ENCODE data around the gene GPR180.
"Not testable (repeated sequence)": the region's sequence is repeated elsewhere in the genome, so short reads cannot be mapped to it uniquely, and the experiment has no call there.

Gene GPR180

DNA sequence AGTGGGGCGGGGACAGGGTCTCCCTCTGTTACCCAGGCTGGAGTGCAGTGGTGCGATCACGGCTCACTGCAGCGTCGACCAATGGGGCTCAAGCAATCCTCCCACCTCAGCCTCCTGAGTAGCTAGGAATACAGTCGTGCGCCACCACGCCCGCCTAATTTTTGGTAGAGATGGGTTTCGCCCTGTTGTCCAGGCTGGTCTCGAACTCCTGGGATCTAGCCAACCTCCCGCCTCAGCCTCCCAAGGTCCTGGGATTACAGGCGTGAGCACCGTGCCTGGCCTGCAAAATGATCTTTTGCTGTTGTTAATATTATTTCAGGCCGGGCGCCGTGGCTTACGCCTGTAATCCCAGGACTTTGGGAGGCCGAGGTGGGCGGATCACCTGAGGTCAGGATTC lies 5.1 kb upstream of the GPR180 start:
- no peak for DNase-seq (ENCODE audit: low spot score)

DNA sequence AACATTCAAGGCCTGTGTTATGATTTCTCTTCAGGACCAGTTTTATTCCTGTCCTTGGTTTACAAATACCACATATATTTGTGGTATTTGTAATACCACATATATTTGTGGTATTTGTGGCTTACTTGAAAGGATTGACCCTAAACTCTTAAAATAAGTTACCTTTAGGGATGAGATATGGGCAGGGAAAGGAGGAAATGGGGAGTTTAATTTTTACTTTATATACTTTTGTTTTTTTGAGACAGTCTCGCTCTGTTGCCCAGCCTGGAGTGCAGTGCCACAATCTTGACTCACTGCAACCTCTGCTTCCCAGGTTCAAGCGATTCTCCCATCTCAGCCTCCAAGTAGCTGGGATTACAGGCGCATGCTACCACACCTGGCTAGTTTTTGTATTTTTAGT lies 3.4 kb upstream of the GPR180 start:
- DNase-seq (ENCODE audit: low spot score) = no peak

DNA sequence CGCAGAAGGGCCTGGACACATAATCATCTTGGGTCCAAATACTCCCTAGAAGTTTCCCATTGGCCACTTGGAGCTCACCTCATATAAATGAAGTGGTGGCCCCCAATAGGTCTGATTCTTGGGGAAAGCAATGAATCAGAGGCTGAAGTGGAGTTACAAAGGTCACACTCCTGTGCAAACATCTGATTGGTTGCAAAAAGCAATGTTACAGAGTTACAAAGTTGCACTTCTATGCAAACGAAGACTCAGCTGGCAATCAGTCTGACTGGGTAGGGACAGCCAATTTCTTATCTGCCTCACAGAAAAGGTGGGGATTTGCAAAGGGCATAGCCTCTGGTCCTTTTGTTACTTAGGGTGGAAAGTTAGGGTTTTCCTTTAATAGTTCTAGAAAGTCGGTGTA lies 1.8 kb upstream of the GPR180 start:
- no peak for DNase-seq (ENCODE audit: low spot score)

DNA sequence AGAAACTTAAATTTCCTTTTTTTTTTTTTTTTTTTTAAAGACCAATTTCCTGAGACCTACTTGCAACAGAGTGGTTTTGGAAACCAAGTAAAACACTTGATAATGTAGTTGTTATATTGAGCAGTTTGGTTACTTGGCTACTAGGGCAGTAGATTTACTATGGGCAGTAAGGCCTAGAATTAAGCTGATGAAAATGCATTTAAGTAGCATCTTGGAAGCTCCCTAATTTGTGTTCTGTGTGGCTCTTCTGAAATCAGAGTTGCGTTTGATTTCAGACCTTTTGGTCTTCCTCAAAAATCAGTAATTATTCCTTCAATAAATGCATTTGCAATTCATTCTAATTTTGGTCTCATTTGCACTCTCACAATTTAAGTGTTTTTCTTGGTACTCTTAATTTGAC lies 810 bp downstream of the GPR180 start:
- DNase-seq (ENCODE audit: low spot score) = no peak

DNA sequence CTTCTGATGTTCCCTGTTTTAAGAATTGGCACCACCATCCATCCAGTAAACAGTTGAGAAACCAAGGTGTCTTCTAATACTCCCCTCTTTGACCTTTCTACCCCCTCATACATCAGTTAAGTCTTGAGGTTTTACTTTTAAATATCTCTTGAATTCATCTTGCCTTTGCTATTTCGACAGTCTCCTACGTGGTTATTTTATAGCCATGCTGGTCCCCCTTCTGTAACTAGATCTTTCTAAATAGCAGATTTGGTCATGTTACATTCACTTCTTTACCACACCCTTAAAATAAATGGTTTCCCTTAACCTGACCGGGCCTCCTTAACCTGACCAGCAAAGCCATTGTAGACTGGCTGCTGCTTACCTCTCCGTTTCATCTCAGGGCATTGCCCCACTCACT lies 5.4 kb downstream of the GPR180 start:
- DNase-seq (ENCODE audit: low spot score) = no peak

DNA sequence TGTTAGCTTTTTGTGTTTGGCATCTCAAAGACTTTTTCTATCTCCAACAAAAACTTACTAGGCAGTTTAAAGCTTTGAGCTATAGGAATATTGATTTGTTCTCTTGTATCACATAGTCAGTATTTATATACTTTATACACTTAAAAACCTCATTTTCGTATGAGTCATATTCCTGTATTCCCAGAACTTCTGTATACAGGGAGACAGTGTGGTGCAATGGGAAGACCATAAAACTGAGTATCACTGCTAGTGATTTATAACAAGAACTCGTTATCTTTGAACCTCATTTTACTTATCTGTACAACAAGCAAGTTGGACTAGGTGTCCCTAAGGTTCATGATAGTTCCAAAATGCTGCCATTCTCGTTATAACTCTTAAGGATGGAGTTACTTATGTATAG lies 6.3 kb downstream of the GPR180 start:
- DNase-seq (ENCODE audit: low spot score) = no peak

DNA sequence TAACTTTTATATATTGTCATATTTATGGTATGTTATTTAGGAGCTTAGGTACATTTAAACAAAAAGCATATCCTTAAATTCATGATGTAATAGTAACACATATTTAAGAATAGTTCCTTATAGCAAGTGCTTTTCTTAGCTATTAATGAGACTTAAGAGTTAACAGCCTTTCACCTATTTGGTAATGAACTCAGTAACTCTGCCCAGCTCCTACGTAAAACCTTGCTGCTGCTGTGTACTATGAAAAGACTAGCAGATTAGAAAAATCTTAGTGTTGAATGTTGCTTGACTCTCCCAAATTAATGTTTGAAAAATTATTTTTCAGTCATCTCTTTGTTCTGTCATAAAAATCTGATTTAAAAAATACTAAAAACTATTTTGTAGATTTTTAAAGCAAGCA lies 6.9 kb downstream of the GPR180 start:
- no peak for DNase-seq (ENCODE audit: low spot score)

DNA sequence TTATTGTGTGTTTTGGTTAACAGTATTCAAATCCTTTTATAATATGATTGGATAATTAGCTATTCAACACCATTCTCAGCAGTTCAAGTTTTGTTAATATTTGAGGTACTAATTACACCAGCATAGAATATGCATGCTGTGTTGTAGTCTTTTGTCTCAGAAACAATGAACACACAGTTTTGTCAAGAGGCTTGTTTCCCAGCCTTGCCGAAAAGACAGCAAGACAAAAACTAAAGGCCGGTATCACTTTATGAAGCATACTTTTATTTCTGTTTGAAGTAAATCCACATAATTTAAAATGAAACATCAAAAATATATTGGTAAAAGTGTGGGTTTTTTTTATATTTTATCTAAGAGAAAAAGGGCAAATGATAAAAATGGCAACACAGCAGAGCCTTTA lies 7.5 kb downstream of the GPR180 start:
- no peak for DNase-seq (ENCODE audit: low spot score)

DNA sequence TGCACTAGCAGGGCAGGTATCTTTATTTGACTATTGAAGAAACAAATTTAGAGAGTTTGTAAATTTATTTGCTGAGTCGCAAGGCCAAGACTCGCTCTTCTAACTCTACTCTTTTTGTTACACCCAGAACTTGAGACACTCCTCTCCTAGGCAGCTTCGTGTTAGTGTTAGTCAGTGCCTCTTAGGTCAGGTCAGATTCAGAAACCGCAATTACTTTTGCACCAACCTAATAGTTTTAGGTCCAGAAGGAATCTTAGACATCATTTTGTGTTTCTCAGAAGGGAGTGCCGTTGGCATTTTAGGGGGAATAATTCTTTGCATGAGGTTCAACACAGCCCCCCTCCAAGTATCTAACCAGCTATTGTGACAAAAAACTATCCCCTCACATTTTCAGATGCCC lies 8.8 kb downstream of the GPR180 start:
- no peak for DNase-seq (ENCODE audit: low spot score)

DNA sequence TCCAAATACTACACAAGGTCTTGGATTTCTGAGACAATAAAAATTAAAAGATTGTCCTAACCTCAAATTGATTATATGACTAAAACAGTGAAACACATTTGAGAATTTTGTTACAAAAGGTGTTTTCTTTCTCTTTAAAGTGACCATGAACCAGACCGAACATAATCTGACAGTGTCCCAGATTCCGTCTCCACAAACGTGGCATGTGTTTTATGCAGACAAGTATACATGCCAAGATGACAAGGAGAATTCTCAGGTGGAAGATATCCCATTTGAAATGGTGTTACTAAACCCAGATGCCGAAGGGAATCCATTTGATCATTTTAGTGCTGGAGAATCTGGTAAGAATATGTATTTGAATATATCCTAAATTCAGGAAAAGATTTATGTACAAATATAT lies 10.4 kb downstream of the GPR180 start:
- no peak for DNase-seq (ENCODE audit: low spot score)

DNA sequence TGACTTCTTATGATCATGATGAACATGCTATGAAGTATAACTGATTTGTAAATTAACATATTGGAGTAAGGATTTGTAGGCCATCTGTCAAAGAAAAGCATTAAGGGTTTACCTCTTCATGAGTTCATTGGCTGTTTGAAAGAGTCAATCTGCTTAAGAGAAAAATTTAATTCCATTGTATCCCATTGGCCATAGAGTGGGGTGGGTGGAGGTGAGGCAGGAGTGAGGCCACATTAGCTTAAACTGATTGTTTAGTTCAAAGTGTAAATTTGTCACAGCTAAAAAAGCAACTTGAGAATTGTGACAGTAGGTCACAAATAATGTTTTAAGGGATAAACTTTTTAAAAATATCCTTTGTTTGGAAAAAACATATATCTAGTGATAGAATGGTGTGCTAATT lies 11.4 kb downstream of the GPR180 start:
- DNase-seq (ENCODE audit: low spot score) = peak; percentile 68

DNA sequence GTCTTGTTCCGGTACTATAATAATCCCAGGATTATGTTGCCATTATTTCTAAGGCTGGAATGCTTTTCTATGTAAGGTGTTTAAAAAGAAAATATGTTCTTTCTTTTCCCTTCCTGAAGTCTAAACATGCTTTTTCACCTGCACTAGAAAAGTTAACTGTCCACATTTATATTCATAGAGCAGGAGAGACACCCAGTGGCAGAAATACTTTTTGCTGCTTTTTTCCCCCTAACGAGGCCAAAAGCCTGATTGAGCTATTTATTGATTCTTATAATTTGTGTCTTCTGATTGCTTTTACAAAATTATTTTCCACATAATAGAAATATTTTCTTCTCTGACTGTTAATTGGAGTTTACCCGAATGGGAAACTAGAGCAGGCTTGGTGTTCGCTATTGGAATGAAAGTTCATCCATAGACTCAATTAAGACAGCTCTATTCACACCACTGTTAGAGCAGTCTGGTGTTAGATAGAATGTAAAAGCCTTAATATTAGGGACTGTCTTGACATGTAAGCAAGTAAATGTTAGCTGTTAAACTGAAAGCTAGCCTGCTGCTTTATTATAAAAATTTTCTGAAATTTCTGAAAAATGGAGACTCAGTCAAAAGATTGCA lies 15.8 kb downstream of the GPR180 start:
- no peak for DNase-seq (ENCODE audit: low spot score)

DNA sequence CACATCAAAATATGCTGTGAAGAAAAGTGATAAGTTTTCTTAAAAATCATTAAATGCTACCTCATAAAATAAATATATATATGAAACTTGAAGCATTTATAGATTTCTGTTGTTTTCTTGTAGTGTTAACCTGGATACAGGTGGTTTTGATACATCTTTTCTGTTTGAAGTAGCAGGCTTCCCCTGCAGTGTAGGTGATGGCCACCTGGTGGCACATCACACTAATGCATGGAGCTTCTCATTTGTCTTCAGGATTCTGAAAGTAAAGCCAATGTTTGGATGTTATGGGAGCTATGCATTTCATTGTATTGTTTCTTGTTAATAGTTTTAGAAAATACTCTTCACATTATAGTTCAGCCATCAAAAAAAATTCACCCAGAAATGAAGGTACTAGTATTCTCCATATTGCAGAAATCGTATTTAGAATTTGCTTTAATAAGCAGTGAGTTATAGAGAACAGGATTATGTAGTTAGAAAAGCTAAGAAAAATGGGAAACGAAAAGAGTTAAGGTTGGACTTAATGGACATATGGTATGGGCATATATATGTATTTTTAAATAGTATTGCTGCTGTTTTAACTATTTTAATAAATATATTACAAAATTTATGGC lies 18.7 kb downstream of the GPR180 start:
- DNase-seq (ENCODE audit: low spot score) = peak; percentile 62

DNA sequence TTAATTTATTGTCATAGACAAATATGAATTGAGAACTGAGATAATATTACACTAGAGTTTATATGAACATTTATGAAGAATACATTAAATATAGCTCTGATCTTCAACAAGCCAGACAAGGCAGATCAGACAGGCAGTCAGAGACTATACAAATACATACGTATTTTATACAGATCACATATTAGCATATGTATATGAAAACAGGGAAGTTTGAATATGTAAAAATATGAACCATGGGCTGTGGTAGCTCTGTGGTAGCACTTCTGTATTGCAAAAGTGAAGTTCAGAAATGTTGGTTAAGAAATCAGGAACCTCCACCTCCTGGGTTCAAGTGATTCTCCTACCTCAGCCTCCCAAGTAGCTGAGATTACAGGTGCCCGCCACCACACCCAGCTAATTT lies 20.7 kb downstream of the GPR180 start:
- DNase-seq (ENCODE audit: low spot score) = no peak

DNA sequence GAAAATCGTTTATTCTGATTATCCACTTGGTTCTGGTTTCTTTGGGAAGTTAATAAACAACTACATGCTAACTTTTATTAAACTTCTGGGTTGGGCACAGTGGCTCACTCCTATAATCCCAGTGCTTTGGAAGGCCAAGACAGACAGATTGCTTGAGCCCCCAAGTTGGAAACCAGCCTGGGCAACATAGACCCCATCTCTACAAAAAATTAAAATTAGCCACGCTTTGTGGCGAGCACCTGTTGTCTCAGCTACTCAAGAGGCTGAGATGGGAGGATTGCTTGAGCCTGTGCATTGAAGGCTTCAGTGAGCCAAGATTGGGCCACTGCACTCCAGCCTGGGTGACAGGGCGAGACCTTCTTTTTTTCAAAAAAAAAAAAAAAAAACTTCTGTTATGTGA lies 21.7 kb downstream of the GPR180 start:
- no peak for DNase-seq (ENCODE audit: low spot score)

DNA sequence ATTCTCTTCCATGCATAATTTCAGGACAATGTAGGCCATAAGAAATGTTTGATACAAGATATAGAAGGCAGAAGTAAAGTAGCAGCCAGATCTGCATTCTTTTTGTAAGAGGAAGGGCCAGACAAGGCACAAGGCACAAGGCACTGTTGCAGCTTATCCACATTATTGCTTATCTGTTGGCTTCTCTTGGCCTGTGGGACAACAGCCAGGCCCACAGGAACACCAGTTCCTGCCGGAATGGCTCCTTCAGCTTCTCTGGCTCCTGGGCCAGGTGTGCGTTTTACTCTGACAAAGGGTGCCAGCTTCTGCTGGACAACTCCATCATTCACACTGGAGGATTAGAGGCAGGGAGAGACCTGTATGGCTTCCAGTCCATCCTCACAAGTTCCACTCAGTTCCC lies 29.2 kb downstream of the GPR180 start:
- no peak for DNase-seq (ENCODE audit: low spot score)

DNA sequence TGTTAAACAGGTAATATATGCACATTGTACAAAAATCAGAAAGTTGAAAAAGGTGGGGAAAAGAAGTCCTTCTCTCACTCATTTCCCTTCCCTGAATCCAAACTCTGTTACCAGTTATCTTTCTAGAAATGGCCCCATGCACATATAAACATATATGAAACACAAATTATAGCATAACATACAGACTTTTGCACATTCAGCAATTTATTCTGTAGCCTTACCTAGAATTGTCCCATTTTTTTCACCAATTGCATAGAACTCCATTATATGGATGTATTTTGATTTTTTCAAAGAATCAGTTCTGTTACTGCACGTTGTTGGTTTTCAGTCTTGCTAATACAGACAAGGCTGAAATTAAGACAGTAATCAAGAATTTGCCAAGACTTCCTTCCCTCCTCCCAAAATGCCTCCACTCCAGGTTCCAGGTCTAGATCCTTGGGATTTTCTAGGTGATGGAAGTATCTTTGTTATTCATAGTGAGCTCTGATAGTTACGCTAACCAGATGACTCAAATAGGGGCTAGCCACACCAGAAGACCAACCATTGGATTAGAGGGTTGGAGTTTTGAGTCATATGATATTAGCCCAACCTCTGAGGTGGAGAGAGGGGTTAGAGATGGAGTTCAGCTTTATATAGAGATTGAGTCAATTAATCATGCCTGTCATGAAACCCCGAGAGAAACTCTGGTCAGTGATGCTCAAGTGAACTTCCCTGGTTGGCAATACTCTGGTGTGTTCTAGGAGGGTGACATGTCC lies 30.7 kb downstream of the GPR180 start:
- DNase-seq (ENCODE audit: low spot score) = no peak

DNA sequence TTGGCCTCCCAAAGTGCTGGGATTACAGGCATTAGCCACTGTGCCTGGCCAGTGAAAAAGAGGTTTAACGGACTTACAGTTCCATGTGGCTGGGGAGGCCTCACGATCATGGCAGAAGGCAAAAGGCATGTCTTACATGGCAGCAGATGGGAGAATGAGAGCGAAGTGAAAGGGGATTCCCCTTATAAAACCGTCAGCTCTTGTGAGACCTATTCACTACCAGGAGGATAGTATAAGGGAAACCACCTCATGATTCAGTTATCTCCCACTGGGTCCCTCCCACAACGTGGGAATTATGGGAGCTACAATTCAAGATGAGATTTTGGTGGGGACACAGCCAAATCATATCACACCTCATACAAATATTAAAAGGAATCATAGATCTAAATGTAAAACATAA lies 34.4 kb downstream of the GPR180 start:
- DNase-seq (ENCODE audit: low spot score) = not testable (repeated sequence)

DNA sequence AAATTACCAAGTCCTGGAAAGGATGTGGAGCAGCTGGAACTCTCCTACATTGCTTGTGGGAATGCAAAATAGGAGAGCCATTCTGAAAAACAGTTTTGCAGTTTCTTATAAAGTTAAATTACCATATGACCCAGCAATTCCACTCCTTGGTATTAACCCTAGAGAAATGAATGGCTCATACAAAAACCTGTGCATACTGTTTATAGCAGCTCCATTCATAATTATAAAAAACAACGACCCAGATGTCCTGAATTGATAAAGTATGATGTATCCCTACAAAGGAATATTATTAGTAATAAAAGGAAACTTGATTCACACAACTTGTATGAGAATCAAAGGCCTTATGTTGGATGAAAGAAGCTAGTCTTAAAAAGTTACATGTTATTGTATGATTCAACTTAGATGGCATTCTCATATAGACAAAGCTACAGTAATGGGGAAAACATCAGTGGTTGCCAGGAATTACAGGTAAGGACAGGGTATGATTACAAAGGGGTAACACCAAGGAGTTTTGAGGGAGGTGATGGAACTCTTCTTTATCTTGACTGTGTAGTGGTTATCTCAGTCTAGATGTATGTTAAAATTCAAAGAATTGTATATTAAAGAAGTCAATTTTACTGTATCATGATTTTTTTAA lies 35.4 kb downstream of the GPR180 start:
- no peak for DNase-seq (ENCODE audit: low spot score)

DNA sequence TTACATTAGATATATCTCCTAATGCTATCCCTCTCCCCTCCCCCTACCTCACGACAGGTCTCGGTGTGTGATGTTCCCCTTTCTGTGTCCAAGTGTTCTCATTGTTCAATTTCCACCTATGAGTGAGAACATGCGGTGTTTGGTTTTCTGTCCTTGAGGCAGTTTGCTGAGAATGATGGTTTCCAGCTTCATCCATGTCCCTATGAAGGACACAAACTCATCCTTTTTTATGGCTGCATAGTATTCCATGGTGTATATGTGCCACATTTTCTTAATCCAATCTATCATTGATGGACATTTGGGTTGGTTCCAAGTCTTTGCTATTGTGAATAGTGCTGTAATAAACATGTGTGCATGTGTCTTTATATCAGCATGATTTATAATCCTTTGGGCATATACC lies 36.0 kb downstream of the GPR180 start:
- DNase-seq (ENCODE audit: low spot score) = not testable (repeated sequence)

DNA sequence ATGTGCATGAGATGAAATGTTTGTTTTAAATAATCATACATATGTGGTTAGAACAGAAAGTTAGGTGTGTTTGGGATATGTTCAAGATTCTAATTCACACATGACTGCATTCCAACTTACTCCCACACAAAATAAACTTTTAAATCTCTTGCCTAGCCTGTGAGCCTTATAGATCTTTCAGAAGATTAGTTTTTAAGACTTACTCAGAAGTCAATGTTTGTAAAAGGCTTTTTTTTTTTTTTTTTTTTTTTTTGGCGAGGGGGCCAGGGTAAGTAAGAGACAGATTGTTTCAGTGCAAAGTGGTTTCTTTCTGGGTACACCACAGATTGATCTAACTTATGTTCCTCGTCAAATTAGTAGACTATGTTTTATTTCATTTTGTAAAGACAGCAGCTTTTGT lies 39.1 kb downstream of the GPR180 start:
- DNase-seq (ENCODE audit: low spot score) = no peak

DNA sequence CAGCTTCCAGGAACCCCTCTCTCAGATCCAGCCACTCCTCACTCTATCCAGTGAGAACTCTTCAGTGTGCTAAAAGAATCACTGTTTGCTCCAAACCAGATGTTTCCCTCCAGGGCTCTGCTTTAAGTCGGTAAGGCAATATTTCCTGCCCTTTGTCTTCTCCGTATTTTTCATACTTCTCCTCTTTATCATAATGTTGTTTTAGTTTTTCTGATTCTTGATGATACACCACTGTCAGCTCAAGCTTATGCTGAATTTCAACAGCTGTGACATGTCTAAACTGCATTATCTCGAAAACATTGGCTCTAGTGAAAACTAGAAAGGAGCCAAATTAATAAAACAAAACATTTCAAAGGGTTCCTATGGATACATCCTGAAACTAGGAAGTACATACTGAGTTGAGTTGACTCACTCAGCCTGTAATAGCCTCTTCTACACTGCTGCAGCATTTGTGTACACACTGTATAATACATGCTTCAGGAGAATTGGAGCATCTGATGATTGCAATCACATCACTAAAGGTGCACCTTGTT lies 39.8 kb downstream of the GPR180 start:
- DNase-seq (ENCODE audit: low spot score) = no peak

DNA sequence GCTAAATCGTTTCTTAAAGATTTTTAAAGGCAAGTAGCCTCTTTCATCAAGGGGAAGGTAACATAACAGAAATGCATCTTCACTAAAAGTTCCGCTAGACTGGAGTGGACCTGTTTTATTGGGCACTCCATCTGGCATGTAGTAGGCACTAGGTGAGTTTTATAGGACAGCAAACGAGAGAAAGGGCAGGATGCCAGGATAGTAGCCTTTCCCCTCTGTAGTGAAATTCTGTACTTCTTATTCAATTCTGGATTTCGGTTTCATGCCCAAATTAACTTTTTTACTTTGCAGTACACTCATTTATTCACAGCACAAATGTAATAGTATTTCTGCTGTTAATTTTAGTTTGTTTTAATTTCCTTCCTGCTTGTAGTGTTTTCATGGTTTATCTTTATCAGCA lies 45.2 kb downstream of the GPR180 start:
- DNase-seq (ENCODE audit: low spot score) = no peak

Measured in D341Med (cell line).